Uterus (tissue), 2 donors: ENCODE measurements around the gene PAPPA2.

Experiments used
- POLR2A ChIP-seq, 2 donors: fragments of 450-650 bp; IDR thresholded peaks; one replicate each; pipeline ENCODE4 v1.6.1; 2016; ENCODE audit warnings: antibody characterized with exemption in 2 of 2, mild to moderate bottlenecking in 1 of 2, moderate library complexity in 1 of 2
- TF ChIP-seq, protein P1 (sequence below), 4 experiments: fragments of 200-600 bp in 2 of 4; fragments of 450-650 bp in 2 of 4; sonication (generic) in 2 of 4; IDR thresholded peaks; one replicate each; pipeline ENCODE4 v1.5.1; 2016 to 2019; ENCODE audit warnings: antibody characterized with exemption in 4 of 4, mild to moderate bottlenecking in 2 of 4, moderate library complexity in 1 of 4

DNA sequence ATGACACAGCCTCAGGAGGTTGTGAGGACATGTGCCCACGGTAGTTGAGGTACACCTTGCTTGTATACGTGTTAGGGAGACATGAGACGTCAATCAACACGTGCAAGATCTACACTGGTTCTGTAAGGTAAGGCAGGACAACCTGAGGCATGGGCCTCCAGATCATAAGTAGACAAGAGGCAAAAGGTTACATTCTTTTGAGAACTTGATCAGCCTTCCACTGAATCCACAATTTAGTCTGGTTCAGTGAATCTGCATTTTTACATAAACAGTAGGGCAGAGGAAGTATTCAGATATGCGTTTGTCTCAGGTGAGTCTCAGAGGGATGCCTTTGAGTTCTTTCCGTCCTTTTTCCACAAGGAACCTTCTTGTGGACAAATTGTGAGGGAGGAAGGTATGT, 352.6 kb downstream of the PAPPA2 start:
- TF ChIP-seq, protein P1, sequence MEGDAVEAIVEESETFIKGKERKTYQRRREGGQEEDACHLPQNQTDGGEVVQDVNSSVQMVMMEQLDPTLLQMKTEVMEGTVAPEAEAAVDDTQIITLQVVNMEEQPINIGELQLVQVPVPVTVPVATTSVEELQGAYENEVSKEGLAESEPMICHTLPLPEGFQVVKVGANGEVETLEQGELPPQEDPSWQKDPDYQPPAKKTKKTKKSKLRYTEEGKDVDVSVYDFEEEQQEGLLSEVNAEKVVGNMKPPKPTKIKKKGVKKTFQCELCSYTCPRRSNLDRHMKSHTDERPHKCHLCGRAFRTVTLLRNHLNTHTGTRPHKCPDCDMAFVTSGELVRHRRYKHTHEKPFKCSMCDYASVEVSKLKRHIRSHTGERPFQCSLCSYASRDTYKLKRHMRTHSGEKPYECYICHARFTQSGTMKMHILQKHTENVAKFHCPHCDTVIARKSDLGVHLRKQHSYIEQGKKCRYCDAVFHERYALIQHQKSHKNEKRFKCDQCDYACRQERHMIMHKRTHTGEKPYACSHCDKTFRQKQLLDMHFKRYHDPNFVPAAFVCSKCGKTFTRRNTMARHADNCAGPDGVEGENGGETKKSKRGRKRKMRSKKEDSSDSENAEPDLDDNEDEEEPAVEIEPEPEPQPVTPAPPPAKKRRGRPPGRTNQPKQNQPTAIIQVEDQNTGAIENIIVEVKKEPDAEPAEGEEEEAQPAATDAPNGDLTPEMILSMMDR (IDR thresholded peaks at IDR 0.05): no peak
- TF ChIP-seq POLR2A (IDR thresholded peaks at IDR 0.05): no peak
